HepG2 (cell line): ENCODE data around the gene EIF3L. TPM values are rescaled to one million over a fixed set of nuclear protein-coding genes. Genes with fewer than 3 reads are reported as not detected.

Experiments used
- BRCA1 ChIP-seq: sonication (generic); formaldehyde crosslinking; IDR thresholded peaks from 2 replicates; pipeline ENCODE4 v1.4.0; 2020; ENCODE audit warnings: missing genetic modification reagents
- GABPB1 ChIP-seq: IDR thresholded peaks from 2 replicates; pipeline ENCODE4 v1.6.1; 2016; ENCODE audit warnings: mild to moderate bottlenecking, missing genetic modification reagents, moderate library complexity, missing compliant biosample characterization
- HIVEP1 ChIP-seq: sonication (generic); formaldehyde crosslinking; IDR thresholded peaks from 2 replicates; pipeline ENCODE4 v1.4.0; 2020; ENCODE audit warnings: mild to moderate bottlenecking, missing genetic modification reagents
- IRX3 ChIP-seq: sonication (generic); formaldehyde crosslinking; IDR thresholded peaks from 2 replicates; pipeline ENCODE4 v1.8.1; 2023; ENCODE audit warnings: mild to moderate bottlenecking, low read depth, missing genetic modification reagents, borderline replicate concordance
- KDM3A ChIP-seq: IDR thresholded peaks from 2 replicates; pipeline ENCODE4 v1.6.1; 2018; ENCODE audit warnings: low read depth, missing compliant biosample characterization
- KMT2A ChIP-seq: sonication (generic); formaldehyde crosslinking; IDR thresholded peaks from 2 replicates; pipeline ENCODE4 v1.4.0; 2020; ENCODE audit warnings: missing genetic modification reagents
- MATR3 ChIP-seq: sonication (generic); formaldehyde crosslinking; IDR thresholded peaks from 2 replicates; pipeline ENCODE4 v1.4.0; 2020; ENCODE audit warnings: missing genetic modification reagents
- NFE2 ChIP-seq: sonication (generic); formaldehyde crosslinking; IDR thresholded peaks from 2 replicates; pipeline ENCODE4 v1.4.0; 2020; ENCODE audit warnings: missing genetic modification reagents
- PAWR ChIP-seq: sonication (generic); formaldehyde crosslinking; IDR thresholded peaks from 2 replicates; pipeline ENCODE4 v1.4.0; 2020; ENCODE audit warnings: missing genetic modification reagents, mild to moderate bottlenecking, borderline replicate concordance
- PLSCR1 ChIP-seq: sonication (generic); formaldehyde crosslinking; IDR thresholded peaks from 2 replicates; pipeline ENCODE4 v1.5.0; 2020; ENCODE audit warnings: missing genetic modification reagents, mild to moderate bottlenecking, borderline replicate concordance
- RAD21 ChIP-seq: fragments of 450-650 bp; formaldehyde crosslinking; IDR thresholded peaks from 2 replicates; pipeline ENCODE4 v1.5.0; 2020; ENCODE audit warnings: mild to moderate bottlenecking
- SALL1 ChIP-seq: sonication (generic); formaldehyde crosslinking; IDR thresholded peaks from 2 replicates; pipeline ENCODE4 v1.8.0; 2022; ENCODE audit warnings: mild to moderate bottlenecking, missing genetic modification reagents
- SNAI1 ChIP-seq: sonication (generic); formaldehyde crosslinking; IDR thresholded peaks from 2 replicates; pipeline ENCODE4 v1.5.0; 2020; ENCODE audit warnings: mild to moderate bottlenecking, missing genetic modification reagents, borderline replicate concordance
- SOX6 ChIP-seq, 2 experiments: fragments of 450-650 bp in 1 of 2; sonication (generic) in 1 of 2; formaldehyde crosslinking in 1 of 2; IDR thresholded peaks; 2 replicates each; pipeline versions ENCODE4 v1.4.0 to v1.6.1; 2017 to 2020; ENCODE audit warnings: antibody characterized with exemption in 1 of 2, mild to moderate bottlenecking in 1 of 2, missing genetic modification reagents in 1 of 2
- TSC22D2 ChIP-seq: sonication (generic); formaldehyde crosslinking; IDR thresholded peaks from 2 replicates; pipeline ENCODE4 v1.5.1; 2020; ENCODE audit warnings: missing genetic modification reagents, mild to moderate bottlenecking, borderline replicate concordance
- ZBTB42 ChIP-seq: sonication (generic); formaldehyde crosslinking; IDR thresholded peaks from 2 replicates; pipeline ENCODE4 v1.5.0; 2020; ENCODE audit warnings: mild to moderate bottlenecking, missing genetic modification reagents
- ZC3H4 ChIP-seq: sonication (generic); formaldehyde crosslinking; IDR thresholded peaks from 2 replicates; pipeline ENCODE4 v1.4.0; 2020; ENCODE audit warnings: missing genetic modification reagents, borderline replicate concordance
- ZKSCAN8 ChIP-seq: IDR thresholded peaks from 2 replicates; pipeline ENCODE4 v1.6.1; 2016; ENCODE audit warnings: borderline replicate concordance, missing genetic modification reagents, missing compliant biosample characterization
- ZNF564 ChIP-seq: sonication (generic); formaldehyde crosslinking; IDR thresholded peaks from 2 replicates; pipeline ENCODE4 v1.8.1; 2023; ENCODE audit warnings: mild to moderate bottlenecking, missing genetic modification reagents
- ZNF616 ChIP-seq: sonication (generic); formaldehyde crosslinking; IDR thresholded peaks from 2 replicates; pipeline ENCODE4 v1.5.0; 2020; ENCODE audit warnings: low read depth, mild to moderate bottlenecking, missing genetic modification reagents
- ZNF639 ChIP-seq: conservative IDR thresholded peaks from 2 replicates; pipeline ENCODE4 v1.6.1; 2018; ENCODE audit warnings: missing genetic modification reagents
- ZNF672 ChIP-seq: sonication (generic); formaldehyde crosslinking; IDR thresholded peaks from 2 replicates; pipeline ENCODE4 v1.8.1; 2022; ENCODE audit warnings: missing genetic modification reagents
- polyA plus RNA-seq, 8 experiments: library from polyadenylated mRNA; depleted of rRNA in 3 of 8; stranded (reverse) in 7 of 8; unstranded in 1 of 8; fragments of >200 nt; fragmentation: Illumina TruSeq in 4 of 8; extraction: Trizol in 4 of 8; gene quantifications; 2 replicates each; pipeline versions ENCODE4 v1.2.1 to v1.2.3, GENCODE V29; 2011 to 2016; ENCODE audit warnings: low read depth in 4 of 8, missing spikeins in 1 of 8, mixed read lengths in 1 of 8; ENCODE audit not compliant: insufficient read depth in 1 of 8
- total RNA-seq, 5 experiments: library from RNA; depleted of rRNA; stranded (reverse); fragments of >200 nt; fragmentation: Illumina TruSeq; extraction: Trizol; gene quantifications; 2 replicates each; pipeline ENCODE4 v1.2.3, GENCODE V29; 2016; ENCODE audit warnings: low read depth in 1 of 5
- TF ChIP-seq, protein P1 (sequence below), 2 experiments: sonication (generic) in 1 of 2; formaldehyde crosslinking in 1 of 2; IDR thresholded peaks; 2 replicates each; pipeline versions ENCODE4 v1.4.0 to v1.6.1; 2016 to 2020; ENCODE audit warnings: borderline replicate concordance in 1 of 2, low read depth in 1 of 2, mild to moderate bottlenecking in 1 of 2, missing genetic modification reagents in 1 of 2

Gene EIF3L
- total and polyA plus RNA-seq, 2 of the 13 experiments (the other 11 are each of a cell fraction or from before 2014, with no cell fraction given), result 514 to 793 TPM

DNA sequence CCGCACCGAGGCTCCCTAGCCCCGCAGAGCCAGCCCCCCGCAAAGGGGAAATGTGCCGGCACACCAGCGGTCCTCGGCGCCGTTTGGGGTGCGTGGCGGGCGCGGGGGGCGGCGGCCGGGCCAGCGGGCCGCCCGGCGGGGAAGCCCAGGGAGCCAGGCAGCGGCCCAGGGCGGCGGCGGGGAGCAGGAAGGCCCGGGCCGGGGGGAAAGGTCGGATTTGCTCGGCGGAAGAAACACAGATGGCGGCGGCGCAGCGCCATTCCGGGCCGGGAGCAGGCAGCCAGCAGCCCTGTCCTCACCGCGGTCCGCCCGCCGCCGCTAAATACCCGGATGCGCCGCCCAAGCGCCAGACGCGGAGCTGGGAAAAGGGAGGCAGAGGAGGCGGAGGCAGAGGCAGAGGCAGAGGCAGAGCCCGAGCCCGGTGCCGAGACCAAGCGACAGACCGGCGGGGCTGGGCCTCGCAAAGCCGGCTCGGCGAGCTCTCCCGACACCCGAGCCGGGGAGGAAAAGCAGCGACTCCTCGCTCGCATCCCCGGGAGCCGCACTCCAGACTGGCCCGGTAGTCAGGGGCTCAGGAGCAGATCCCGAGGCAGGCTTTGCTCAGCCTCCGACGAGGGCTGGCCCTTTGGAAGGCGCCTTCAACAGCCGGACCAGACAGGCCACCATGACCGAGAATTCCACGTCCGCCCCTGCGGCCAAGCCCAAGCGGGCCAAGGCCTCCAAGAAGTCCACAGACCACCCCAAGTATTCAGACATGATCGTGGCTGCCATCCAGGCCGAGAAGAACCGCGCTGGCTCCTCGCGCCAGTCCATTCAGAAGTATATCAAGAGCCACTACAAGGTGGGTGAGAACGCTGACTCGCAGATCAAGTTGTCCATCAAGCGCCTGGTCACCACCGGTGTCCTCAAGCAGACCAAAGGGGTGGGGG is 44.1 kb upstream of the EIF3L start (continued):
- TF ChIP-seq SOX6 (IDR thresholded peaks at IDR 0.05) (no peak), SOX6 (CRISPR knock-in tag; IDR thresholded peaks at IDR 0.05) (peak; percentile 47; the same call in 1 of the 2 replicates), ZBTB42 (no peak), GABPB1 (CRISPR knock-in tag) (peak; percentile 81), IRX3 (CRISPR knock-in tag) (peak; percentile 66; the same call in 1 of the 2 replicates), ZNF672 (CRISPR knock-in tag) (no peak), PLSCR1 (CRISPR knock-in tag) (no peak), HIVEP1 (no peak), TSC22D2 (no peak), ZKSCAN8 (CRISPR knock-in tag) (peak; percentile 77; the same call in 1 of the 2 replicates), BRCA1 (CRISPR knock-in tag) (peak; percentile 43; the same call in 1 of the 2 replicates), RAD21 (CRISPR knock-in tag) (peak; percentile 36), NFE2 (CRISPR knock-in tag) (no peak), KDM3A (CRISPR knock-in tag) (peak; percentile 72; the same call in 1 of the 2 replicates), SALL1 (CRISPR knock-in tag) (peak; percentile 88), ZNF616 (CRISPR knock-in tag) (no peak), SNAI1 (CRISPR knock-in tag) (0 out of 2 replicates have a peak, but pooled peaks have one; percentile 42), PAWR (CRISPR knock-in tag) (no peak), ZNF639 (CRISPR knock-in tag) (no peak; the same call in 1 of the 2 replicates), KMT2A (CRISPR knock-in tag) (peak; percentile 54; the same call in 1 of the 2 replicates), ZNF564 (CRISPR knock-in tag) (peak; percentile 78; the same call in 1 of the 2 replicates), ZC3H4 (CRISPR knock-in tag) (no peak), MATR3 (CRISPR knock-in tag) (no peak)
- TF ChIP-seq, protein P1, sequence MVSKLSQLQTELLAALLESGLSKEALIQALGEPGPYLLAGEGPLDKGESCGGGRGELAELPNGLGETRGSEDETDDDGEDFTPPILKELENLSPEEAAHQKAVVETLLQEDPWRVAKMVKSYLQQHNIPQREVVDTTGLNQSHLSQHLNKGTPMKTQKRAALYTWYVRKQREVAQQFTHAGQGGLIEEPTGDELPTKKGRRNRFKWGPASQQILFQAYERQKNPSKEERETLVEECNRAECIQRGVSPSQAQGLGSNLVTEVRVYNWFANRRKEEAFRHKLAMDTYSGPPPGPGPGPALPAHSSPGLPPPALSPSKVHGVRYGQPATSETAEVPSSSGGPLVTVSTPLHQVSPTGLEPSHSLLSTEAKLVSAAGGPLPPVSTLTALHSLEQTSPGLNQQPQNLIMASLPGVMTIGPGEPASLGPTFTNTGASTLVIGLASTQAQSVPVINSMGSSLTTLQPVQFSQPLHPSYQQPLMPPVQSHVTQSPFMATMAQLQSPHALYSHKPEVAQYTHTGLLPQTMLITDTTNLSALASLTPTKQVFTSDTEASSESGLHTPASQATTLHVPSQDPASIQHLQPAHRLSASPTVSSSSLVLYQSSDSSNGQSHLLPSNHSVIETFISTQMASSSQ (IDR thresholded peaks at IDR 0.05; ENCODE audit: low read depth), result no peak
- TF ChIP-seq, protein P1 (CRISPR knock-in tag; IDR thresholded peaks at IDR 0.05; ENCODE audit: borderline replicate concordance), result 0 out of 2 replicates have a peak, but pooled peaks have one; percentile 21
